ENCODE measurements around the gene ADCYAP1.
"Not testable (repeated sequence)": the region's sequence is repeated elsewhere in the genome, so short reads cannot be mapped to it uniquely, and the experiment has no call there.

Gene ADCYAP1

DNA sequence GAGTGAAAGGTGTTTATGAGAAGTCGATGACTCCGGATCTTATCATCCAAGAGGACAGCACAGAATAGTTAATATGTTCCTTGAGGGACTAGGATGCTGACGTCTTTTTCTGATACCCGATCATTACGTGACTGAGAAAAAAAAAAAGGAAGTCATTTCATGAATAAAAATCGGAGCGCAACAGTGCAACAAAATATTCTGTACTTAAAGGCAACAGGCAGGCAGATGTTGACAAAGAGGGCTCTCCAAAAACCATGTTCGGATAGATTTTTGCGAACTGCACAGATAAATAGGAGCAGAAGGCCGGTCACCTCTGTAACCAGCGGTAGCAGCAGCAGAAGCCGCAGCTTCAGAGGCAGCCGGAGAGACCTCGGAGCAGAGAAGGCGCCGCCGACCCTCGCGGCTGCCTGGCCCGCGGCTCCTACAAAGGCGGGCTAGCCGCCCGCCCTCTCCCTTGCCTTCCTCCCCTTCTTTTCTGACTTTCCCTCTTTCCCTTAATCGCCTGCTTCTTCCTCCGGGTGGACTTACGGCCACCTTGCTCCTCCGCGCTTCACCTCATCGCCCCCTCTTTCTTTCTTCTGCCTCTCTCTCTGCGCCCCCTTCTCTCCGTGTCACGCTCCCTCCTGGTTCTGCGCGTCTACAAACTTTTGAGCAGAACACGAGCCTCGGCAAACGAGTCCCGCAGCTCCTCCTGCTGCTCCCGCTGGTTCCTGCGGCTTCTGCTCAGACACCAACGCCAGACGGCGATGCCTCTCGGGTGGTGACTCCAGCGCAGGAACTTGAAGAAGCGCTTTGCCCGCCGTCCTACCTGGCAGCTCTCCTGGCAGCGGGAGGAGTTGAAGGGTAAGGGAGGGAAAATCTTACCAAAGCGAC, at the start of gene ADCYAP1:
Gene ADCYAP1, plus strand, starts transcription at position 654 of the 873 bp plus-strand sequence. CDS start 516 bp downstream, outside the sequence.
- peak; percentile 23 for DNase-seq

DNA sequence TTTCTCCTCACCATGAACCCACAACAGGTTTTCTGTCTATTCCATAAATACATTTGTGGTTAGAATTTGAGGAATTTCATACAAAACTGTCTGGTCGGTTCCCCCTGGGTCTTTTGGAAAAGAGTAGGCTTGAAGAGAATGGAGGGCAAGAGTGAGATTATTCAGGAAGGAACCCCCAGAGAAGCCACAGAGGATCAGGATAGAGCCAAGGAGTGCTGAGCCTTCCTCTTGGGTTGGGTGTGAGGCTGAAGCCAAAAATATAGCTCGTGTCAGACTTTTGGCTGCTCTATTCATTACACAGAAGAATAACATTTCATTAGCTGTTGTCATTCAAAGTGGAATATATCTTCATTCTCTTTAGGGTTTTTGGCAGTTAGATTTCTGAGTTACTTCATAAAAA, 46.7 kb upstream of the ADCYAP1 start:
- no peak for DNase-seq

DNA sequence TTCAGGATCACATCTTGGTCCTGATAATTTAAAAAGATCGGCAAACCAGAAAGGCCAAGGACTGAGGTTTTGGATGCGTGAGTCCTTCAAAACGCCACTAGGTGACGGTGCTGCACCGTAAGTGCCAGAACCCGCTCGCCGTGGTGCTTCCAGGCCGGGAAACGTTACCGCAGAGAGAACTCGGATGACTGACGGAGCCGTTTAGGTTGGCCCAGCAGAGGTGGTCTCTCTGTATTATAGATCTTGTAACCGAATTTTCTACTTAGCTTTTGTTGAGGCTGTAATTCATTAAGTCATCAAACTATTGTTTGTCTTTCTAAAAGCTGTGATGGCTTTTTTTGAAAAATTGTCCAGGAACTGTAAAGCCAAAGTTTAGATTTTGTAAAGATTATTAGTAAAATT, 39.8 kb upstream of the ADCYAP1 start:
- peak; percentile 74 for DNase-seq

DNA sequence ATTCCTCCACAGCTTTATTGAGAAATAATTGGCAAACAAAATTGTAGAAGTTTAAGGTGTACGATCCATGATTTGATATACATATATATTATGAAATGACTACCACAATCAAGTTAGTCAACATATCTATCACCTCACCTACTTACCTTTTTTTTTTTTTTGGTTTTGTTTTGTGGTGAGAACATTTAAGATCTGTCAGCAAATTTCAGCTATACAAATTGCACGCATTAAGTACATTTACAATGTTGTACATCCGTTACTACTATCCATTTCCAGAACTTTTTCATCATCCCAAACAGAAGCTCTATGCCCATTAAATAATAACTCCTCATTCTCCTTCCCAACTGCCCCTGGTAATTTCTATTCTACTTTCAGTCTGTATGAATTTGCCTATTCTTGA, 37.4 kb upstream of the ADCYAP1 start:
- no peak for DNase-seq

DNA sequence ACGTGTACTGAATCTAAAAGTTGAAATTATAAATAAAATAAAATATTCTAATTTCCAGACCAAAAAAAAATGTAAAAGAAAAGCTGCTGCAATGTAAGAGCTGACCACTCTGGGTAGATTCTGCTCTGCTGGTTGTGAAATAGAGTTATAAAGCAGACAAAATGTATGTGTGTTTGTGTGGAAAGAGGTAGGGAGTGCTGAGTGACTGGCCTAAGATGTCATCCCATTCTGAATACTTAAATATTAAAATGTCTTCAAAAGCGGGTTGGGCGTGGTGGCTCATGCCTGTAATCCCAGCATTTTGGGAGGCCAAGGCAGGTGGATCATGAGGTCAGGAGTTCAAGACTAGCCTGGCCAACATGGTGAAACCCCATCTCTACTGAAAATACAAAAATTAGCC, 31.2 kb upstream of the ADCYAP1 start:
- not testable (repeated sequence) for DNase-seq

DNA sequence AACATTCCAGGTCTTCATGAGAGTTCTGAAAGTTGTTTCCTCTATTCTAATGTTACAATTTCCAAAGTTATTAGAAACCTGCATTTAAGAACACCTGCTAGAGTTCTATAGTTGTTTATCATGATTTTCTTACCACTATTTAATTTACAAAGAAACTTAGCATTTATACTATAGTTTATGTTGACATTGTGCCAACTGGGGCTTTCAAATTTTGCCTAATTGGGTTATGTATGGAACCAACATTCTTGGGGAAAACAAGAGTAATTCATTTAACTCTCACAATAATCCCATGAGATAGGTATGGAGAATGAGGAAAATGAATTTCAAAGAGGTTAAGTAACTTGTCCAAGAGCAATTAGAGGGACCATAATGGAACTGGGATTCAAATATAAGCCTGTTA, 28.8 kb upstream of the ADCYAP1 start:
- DNase-seq, result no peak

DNA sequence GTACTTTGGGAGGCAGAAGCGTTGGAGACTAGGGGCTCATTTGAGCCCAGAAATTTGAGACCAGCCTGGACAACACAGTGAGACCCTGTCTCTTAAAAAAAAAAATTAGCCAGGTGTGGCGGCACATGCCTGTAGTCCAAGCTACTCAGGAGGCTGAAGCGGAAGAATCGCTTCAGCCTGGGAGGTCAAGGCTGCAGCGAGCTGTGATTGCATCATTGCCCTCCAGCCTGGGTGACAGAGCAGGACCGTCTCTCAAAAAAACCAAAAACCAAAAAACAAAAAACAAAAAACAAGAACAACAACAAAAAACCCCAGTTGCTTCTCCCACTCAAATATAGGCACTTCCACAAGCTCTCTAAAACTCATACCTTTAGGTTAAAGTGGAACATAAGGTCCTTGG, 27.4 kb upstream of the ADCYAP1 start:
- no peak for DNase-seq

DNA sequence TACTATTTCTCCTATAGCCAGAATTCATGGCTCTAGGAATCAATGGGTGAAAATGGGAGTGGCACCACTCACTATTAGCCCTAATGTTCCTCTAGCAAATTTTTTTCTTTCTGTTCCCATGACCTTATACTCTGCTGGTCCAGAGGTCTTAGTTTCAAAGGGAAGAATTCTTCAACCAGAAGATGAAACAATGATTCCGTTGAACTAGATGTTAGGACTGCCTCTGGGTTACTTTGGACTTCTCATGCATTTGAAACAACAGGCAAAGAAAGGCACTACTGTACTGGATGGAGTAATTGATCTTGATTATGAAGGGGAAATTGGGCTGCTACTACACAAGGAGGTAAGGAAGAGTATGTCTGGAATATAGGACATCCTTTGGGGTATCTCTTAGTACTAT, 18.6 kb upstream of the ADCYAP1 start:
- DNase-seq, result no peak

DNA sequence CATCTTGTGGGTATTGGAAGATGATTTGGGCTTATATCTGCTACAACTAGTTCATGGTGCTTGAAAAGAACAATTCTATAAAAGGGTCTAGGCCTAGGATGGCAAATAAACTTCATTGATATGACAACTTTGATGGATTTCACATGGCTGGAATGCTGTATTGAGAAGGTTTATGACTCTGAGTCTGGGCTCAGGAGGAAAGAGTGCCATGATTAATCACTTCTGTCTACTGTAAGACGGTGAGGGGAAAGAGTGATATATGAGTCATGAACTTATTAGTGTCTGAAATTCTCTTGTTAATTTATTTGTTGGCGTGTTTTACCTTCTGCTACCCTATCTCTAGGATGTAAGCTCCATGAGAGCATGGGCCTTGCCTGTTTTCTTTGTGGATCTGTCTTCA, 17.0 kb upstream of the ADCYAP1 start:
- no peak for DNase-seq

DNA sequence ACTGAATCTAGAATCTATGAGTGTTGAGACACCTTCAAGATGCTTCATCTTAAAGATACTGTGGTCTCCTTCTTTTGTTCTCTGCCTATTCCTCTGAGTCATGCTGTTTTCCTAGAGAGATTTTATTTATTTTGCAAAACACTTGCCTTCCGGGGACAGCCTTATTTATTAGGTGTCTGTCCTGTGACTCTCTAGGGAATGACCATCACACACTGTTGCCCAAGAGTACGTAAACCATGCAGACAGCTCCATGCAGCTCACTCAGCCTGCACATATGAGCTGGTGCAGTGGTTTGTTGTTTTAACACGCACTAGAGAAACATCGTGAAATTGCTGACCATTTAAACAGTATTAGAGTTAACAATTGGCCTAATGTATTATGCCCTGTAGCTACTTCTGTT, 12.4 kb upstream of the ADCYAP1 start:
- DNase-seq, result no peak

DNA sequence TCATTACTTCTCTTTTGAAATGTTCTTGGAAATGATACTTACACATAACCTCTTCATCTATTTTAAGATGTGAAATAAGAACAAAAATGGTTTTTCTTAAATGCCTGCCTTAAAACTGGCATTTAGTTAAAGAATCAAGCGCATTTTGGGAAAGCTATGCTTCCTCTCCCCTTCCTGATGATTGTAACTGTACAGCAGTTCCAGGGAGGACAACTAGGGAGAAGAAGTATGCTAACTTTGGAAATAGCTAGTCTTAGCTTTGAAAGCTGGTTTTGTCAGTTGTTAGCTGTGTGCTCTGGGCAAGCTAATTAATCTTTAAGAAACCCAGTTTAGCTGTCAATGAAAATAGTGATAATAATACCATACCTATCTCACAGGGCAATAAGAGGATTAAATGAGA, 8.4 kb upstream of the ADCYAP1 start:
- no peak for DNase-seq

DNA sequence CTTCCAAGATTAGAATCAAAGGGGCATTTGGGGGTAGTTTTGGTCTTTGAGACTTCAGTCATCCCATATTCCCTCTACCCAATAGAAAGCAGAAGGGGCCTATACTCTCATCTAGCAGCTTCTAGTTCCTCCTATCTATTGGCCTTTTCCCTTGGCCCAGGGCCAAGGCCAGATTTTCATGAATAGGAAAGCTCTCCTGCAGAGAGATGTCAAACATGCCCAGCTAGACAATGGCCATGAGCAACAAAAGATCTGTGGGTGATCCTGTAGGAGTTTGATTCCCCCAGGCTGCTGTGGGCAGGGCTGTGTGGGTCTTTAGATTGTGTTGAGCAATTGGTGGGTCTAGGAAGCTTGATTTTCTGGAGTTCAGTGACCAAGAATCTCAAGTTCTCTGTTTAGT, 2.9 kb upstream of the ADCYAP1 start:
- no peak for DNase-seq

DNA sequence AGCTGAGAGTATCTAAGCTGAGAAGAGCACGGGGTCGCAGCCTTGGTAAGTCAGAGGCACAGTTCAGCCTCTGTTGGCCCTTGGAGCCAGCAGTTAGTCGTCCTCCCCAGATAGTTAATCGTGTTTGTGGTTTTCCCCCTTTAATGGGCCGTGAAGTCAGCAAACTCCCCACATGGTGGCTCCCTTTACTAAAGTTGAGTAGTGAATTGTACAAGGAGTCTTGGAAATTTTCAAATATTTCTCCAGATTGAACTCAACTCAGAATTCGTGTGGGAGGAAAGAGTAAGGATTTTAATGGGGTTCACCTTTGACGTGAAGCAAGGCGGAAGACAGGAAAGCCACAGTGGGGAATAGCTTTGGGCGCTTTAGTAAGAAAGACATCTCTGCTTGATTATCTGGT, 2.4 kb upstream of the ADCYAP1 start:
- DNase-seq, result no peak

DNA sequence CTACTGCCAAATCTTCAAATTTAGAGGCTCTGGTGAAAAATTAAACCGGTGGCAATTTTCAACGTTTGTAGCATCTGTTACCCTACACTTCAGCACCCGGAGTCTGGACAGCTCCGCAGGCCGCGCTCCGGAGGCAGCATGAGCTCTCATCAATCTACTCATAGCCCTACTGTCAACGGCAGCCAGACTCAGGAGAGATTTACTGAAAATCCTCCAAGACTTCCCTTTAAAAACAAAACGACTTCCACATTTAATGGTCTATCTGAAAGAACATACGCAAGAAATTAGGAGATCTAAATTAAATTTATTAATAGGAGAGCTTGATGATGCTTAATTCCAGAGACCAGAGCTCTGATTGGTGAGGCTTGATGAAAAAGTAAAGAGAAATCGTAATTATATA, 970 bp upstream of the ADCYAP1 start:
- peak; percentile 79 for DNase-seq

DNA sequence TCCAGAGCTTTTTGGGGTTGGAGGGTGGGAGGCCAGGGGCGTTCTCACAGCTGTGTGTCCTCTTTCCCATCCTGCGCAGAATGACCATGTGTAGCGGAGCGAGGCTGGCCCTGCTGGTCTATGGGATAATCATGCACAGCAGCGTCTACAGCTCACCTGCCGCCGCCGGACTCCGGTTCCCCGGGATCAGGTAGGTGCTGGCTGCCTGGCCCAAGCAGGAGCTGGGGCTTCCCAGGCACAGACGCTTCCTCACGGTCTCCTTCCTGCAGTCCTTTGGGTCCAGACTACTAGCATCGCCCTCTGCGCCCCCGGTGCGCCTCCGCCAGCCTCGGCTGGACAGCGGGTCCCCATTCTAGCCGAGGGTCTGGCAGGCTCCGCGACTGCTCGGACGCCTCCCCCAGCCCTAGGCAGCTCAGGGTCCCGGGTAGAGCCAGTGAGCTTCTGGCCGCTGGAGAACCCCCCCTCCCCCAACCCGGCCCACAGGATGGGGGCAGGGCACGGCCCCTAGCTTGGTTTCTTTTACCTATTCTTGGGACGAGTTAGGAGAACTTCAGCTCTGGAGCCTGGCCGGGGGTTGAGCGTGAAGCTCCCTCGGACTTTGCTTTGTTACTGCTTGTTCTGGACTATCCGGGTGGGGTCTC, 756 bp downstream of the ADCYAP1 start:
- DNase-seq, result peak; percentile 22

DNA sequence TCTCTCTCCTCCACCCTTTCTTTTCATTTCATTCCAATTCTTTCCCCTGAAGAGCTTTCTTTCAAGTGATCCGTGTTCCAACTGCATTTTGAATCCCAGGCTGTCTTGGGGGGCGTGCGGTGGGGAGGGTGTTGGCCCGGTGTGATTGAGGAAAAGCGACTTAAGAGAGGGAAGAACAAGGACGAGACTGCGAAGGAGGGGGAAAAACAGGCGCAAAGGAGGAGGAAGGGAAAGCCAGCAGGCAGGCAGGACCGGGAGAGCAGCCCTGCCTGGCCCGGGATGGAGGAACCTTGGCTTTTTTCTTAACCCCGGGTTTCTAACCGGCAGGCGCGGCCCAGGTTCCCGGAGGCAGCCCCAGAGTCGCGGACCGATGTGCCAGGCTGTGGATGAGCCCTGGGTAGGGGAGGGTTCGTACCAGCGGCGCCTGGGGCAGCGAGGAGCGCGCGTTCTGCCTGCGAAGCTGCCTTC, 1.3 kb downstream of the ADCYAP1 start:
- no peak for DNase-seq

DNA sequence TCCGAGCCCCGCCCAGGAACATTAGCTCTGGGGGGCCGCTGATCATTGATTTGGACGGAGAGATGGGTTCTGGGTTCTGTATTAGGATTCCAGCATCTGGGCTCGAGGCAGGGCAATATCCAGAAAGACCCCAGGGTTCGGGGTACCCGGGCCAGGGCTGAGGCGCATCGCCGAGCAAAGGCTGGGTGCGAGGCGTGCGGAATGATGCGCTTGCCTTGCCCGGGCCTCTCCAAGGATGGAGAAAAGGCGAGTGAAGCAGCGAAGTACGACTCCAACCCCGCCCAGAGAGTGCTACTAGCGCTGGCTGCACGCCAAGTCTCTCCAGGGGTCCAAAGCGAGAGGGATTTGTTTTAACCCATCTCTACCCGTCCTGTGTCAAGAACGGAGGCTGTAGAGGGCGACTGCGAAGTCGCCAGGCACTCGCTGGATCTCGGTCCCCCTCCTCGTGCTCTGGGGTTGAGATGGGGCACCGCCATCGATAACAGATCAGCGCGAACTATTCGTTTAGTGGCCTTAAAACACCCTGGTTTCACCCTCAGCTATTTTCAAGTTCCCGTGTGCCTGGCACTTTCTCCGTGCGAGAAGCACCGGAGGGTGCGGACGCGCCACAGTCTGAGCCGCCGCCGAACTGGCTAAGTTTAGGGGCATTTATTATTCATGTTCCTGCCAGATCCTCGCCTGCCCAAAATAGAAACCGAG, 1.9 kb downstream of the ADCYAP1 start:
- DNase-seq, result peak; percentile 27

DNA sequence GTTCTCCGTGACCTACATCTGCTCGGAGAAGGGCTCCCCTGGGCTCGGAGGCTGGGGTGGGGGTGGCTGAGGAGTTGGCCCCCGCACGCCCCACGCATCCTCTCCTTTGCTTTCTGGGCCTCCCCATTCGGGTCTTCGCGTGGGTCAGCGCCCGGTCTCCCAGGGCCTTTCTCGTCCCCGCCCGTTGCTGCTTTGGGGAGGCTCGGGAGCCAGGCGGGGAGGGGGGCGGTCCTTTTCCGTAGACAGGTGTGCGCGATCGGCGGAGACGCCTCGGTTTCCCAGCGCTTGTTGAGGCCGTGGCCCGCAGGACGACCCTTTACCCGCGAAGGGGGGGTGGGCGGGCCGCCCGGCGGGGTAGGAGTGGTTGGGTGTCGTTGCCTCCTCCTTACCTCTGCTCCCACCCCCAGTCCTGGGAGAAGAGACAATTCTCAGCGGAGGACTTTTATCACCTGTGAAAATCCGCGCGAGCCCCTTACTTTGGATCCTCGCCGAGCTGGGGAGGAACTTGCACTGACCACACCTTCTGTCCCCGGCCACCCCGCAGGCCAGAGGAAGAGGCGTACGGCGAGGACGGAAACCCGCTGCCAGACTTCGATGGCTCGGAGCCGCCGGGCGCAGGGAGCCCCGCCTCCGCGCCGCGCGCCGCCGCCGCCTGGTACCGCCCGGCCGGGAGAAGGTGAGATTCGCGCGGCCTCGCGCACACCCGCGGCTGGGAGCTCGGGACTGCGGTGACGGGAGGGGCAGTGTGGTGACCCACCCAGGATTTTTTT, 2.6 kb downstream of the ADCYAP1 start:
- DNase-seq, result peak; percentile 38

DNA sequence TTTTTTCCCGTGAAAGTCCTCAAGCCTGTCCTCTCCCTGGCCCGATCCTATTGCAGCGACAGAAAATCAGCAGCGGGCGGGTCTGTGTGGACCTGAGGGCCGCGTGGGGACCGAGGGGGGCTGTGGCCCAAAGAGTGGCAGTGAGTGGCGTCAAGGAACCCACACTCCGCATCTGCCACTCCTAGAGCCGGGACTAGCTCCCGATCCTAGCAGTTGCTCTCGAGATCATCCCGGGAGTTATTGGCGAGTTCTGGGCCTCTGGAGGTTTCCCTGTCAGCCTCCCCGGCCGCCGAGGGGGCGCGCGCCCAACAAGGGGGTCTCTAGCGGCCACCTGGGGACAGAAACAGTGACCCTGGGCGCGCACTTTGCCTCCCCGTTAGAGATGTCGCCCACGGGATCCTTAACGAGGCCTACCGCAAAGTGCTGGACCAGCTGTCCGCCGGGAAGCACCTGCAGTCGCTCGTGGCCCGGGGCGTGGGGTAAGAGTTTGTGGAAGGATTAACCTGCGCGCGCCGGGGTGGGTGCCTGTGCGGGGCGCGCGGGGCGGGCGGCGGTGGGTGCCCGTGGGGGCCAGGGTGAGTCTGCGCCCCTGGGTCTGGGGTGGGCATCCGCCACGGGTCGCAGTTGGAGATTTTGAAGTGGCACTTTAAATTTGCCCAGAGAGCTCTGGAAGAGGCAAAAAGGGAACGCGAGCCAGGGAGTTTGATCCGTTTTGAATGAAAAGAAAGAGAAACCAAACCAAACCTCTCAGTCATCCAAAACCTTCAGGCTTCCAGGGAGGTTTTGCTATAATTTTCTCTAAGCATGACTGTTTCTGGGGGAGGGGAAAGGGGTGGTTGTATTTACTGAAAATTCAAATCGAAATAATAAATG, 3.5 kb downstream of the ADCYAP1 start:
- DNase-seq, result peak; percentile 25

DNA sequence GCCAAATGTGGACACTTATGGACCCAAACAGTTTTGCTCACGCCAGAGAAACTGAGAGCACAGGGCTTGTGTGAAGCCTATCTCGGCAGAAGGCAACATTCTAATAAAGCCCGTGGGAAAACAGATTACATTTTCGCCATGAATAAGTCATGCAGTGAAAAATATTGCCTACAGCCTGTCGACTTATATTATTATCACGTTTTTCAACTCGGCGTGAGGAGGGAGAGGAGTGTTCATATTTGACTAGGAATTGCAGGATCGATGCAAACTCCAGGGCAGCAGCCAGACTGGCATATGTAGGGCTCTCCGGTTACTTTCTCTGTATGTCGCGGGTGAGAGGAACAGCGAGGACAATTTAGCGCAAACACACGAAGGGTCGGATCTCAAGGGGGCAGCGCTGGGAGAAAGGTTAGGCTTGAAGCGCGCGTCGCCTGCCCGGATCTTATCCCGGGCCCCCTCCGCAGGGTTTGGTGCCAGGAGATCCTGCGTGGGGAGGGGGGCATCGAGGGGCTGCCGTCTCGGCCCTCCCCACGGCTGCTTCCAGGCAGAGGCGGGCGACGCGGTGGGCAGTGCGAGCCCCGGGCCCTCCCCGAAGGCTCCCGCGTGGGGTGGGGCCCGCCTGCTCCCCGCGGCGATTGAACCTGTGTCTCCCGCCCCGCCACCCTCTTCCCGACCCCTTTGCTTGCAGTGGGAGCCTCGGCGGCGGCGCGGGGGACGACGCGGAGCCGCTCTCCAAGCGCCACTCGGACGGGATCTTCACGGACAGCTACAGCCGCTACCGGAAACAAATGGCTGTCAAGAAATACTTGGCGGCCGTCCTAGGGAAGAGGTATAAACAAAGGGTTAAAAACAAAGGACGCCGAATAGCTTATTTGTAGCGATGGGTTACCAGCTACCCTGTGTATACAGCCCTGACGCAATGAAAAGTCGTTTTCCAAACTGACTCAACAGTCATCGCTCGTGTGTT, 4.4 kb downstream of the ADCYAP1 start:
- no peak for DNase-seq

DNA sequence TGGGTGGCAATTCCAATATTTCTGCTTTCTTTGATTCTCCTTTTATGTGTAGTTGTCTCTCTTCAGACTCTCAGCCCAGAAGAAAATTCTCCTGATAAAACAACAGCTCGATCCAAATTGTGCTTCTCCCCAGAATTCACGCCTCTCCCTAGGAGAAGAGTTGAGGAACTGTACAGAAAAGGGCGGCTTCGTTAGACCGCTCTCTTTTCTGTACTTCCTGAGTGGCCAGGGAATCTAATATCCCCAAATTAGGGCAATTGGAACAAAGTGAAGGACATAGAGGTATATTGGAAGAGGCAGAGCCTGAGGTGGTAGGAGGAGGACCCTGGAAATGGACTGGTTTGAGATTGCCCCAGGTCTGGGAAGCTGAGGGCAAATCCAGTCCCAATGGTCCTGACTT, 5.6 kb downstream of the ADCYAP1 start:
- no peak for DNase-seq
